GM21576 (cell line): ENCODE data around the gene PTGES2.

Experiments
- ATAC-seq: cut with Tn5 transposase; IDR thresholded peaks from one replicate; pipeline ENCODE4 v1.9.1; 2021; ENCODE audit warnings: mild to moderate bottlenecking, moderate library complexity; ENCODE audit not compliant: unreplicated experiment

Gene PTGES2

DNA sequence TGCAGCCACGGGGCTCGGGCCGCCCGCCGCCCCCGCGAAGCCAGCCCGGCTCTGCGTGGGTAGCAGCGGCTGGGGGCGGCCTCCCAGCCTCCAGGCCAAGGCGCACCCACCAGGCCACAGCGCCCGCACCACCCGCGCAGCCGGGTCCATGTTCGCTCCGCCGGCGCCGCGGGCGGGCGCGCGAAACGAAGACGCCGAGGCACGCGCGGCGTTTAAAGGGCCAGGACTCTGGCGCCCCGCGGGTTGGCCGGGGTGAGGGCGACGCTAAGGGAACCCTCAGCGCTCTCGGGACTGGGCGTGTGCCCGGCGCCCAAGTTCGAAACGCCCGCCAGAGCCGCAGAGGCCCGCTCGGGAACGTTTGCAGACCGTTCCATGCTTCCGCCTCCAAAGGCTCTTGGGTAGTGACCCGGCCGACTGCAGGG lies at the start of gene PTGES2:
TSS of gene PTGES2 (minus strand) at position 162 of the 422 bp plus-strand sequence. CDS start at position 150, 12 bp downstream.
- peak; percentile 42 for ATAC-seq

DNA sequence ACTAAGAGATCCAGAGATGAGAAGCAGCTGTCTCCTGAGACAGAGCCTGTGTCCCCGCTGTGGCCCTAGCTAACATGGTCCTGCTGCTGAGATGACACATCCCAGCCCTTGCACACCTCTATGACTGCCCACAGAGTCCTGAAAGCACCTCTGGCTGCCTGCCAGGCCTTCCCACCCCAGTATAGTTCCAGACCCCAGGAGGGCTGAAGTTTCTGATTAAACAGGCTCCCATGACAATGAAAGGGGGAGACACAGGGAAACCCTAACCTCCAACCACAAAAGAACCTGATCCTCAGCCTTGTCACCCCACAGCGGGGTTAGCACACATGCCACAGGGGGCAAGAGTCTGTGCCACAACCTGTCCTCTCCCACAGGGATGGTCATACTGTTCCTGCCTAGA lies 48.2 kb upstream of the PTGES2 start:
- ATAC-seq = no peak

GRCh38 chr9:128175102-128175563 lies 47.6 kb upstream of the PTGES2 start:
- no peak for ATAC-seq

GRCh38 chr9:128174062-128174461 lies 46.5 kb upstream of the PTGES2 start:
- ATAC-seq = no peak

DNA sequence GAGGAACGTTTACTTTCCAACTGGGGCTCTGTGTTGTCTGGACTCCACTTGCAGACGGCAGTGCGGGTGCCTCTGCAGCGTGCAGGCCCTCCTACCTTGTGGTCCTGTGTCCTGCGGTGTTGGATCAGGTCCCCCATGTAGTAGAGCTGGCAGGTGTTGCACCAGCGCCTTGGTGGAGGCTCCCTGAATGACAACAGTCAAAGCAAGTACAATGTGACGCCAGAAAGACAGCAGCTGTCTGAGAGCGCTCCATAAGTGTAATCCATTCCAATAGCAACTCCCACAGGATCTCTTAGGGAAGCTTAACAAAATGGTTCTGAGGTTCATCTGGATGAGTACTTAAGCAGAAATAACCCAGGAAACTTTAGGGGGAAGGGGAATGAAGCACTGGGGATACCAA lies 42.4 kb upstream of the PTGES2 start:
- ATAC-seq = no peak

- ATAC-seq = no peak
Measured at GRCh38 chr9:128169492-128169891, 42.0 kb upstream of the PTGES2 start.

DNA sequence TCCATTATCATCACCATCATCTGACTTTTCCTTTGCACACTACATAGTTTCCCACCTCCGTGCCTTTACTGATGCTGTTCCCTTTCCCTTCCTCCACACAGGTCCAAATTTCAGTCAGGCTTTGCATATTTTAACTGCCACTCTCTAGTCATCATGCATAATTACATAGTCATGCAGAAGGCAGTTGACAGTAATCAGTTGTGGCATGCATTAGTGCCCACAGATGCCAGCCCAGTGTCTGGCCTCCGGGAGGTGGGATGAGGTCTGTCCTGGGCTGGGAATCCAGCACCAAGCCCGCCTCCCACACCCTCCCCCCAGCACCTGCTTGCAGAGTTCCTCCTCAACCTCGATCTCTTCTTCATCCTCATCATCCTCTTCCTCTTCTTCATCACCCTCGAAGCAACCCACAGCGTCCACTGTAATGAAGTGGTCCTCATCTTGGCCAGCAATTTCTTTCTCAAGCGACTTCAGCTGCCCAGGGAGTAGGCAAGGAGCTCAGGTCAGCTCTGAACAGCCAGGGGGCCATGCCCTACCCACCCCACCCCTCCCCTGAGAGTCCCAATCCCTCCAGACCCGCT lies 41.3 kb upstream of the PTGES2 start:
- ATAC-seq = no peak

GRCh38 chr9:128167209-128167608 lies 39.7 kb upstream of the PTGES2 start:
- no peak for ATAC-seq

DNA sequence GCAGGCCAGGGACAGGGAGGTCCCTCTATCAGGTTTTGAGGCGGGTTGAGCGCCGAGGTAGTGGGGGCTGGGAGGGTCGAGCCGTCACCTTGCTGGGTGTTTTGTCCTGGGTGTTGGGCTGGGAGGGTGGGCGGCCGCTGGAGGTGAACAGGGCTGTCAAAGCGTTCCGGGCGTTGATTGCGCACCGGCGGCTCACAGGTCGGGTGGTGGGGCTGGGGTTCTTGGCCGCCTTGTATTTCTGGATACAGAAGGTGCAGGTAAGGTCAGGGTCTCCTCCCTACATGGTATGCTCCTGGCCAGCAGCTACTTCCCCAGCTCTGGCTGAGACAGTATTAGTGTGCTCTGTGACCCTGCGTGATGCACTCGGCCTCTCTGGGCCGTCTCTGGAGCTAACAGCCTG lies 38.6 kb upstream of the PTGES2 start:
- no peak for ATAC-seq

DNA sequence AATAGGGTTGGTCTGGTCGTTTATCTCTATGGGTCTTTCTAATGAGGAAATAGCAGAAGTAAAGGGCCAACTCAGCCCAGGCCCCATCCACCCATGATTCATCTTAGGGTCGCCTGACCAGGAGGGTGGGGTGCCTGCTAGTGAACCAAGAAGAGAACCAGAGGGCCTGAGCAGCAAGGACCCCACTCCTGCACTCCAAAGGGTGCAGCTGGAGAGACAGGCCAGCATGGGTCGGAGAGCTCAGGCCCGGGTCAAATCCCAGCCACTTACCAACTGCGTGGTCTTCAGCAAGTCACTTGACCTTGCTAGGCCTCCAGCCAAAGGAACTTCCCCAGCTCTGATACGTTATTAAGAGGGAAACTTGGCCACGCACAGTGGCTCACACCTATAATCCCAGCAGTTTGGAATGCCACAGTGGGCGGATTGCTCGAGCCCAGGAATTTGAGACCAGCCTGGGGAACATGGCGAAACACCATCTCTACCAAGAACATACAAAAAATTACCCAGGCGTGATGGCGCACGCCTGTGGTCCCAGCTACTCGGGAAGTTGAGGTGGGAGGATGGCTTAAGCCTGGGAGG lies 36.9 kb upstream of the PTGES2 start:
- ATAC-seq = no peak

DNA sequence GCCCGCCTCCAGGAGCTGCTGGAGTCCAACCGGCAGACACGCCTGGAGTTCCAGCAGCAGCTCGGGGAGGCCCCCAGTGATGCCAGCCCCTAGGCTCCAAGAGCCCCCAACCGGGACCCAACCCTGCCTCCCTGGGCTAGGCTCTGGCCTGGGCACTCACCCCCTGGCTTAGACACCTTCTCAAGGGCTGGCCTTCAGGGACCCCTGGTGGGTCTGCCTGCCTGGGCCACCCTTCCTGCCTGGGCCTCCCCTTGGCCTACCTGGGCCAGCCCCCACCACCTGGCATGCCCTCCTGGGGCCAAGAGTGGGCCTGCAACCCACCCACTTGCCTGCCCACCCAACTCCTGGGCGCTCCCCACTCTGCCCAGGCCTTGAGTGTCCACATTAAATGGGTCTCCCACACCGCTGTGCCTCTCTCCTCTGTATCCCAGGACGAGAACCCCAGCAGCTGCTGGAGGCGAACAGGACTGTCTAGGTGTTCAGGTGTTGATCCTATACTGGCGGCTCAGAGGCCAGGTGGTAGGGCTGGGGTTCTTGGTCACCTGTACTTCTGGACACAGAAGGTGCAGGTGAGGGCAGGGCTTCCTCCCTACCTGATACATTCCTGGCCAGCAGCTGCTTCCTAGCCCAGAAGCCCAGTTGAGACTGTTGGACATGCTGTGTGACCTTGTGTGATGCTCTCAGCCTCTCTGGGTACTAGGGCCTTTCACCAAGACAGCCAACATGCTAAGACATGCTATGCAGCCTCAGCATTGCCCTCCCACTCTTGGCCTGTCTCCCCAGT lies 36.2 kb upstream of the PTGES2 start:
- no peak for ATAC-seq

DNA sequence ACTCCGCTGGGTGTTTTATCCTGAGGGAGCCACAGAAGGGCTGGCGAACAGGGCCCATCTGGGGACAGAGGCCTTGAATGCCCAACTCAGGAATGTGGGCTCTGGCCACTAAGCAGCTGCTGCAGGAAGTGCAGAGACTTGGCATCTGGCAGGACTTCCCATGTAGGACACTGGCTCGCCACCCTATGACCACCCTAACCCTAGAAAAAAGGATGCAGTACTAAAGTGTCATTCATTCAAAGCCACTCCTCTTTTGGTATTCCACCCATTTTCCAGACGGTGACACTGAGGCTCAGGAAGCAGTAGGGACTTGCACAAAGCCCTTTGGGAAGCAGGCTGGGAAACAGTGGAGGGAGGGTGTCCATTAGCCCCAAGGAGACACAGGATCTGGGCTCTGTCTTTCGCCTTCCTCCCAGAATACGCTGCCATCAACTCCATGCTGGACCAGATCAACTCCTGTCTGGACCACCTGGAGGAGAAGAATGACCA lies 35.5 kb upstream of the PTGES2 start:
- no peak for ATAC-seq

DNA sequence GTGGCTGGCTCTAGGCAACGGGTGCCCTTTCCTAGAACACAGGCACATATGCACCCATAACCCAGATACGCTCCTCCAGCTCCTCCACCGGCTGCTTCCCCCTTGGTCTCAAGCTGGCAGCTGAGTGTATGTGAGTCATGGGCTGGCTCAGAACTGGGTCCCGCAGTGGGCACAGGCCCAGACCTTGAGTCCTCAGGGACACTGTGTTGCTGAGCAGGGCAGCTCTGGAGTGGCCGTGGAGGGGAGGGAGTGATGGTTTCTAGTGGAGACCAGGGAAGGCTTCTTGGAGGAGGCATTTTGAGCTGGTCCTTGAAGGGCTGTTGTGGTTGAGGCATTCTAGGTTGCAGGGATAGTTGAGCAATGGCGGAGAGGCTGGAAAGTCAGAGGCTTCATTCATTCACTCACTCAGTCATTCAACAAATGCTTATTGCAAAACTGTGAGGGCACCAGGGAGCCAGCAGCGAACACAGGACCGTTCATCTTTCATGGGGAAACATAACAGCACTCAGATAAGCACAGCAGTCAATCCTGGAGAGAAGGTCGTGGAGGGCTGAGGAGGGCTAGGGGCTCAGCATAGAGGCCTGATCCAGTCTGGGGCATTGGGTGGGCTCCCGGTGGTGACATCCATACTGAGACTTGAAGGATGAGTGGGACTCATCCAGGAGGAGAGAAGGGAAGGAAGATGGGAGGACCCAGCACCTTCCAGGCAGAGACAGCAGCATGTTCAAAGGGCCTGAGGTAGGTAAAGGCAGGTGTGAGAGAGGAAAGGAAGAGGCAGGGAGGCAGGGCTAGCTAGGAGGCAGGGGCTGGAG lies 34.9 kb upstream of the PTGES2 start:
- ATAC-seq = no peak

GRCh38 chr9:128161215-128161902 lies 33.8 kb upstream of the PTGES2 start:
- no peak for ATAC-seq

- ATAC-seq = peak; percentile 8
Measured at GRCh38 chr9:128160603-128160987, 33.1 kb upstream of the PTGES2 start.

GRCh38 chr9:128159784-128160602 lies 32.5 kb upstream of the PTGES2 start, which contains the start of gene BBLN:
Gene BBLN (plus strand): TSS chr9:128160265. CDS start chr9:128160408, 143 bp downstream.
- peak; percentile 70 for ATAC-seq

GRCh38 chr9:128159522-128159783 lies 31.9 kb upstream of the PTGES2 start:
- no peak for ATAC-seq

DNA sequence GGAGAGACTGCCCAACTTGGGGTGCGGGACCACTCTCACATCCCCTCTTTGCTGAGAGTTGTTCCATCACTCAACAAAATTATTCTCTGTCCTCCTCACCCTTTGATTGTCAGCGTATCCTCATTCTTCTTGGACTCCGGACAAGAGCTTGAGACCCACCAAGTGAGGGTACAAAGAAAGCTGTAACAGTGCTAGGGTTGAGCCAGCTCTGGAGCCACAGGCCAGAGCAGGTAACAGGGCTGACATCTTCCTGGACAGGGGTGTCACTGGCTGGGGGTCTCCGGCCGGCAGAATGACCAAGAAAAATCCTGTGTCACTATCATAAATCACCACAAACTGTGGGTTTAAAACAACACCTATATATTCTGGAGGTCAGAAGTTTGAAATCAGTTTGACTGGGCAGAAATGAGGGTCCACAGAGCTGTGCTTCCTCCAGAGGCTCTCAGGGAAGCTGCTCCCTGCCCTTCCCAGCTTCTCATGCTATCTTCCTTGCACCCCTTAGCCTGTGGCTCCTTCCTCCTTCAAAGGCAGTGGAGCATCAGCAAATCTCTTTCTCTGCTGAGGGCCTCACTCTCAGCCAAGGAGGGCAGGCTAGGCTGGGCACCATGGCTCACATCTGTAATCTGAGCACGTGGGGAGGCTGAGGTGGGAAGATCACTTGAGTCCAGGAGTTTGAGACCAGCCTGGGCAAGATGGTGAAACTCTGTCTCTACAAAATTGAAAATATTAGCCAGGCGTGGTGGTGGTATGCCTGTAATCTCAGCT lies 28.4 kb upstream of the PTGES2 start:
- ATAC-seq = no peak
